Measurements from ENCODE around the gene APOBEC3C.

- TF ChIP-seq CTCF (IDR thresholded peaks at IDR 0.05) (peak in 2 of 12 donors; percentile 6 to 12), POLR2A (IDR thresholded peaks at IDR 0.05) (peak in 1 of 2 donors; percentile 55)
These were observed 26.7 kb downstream of the APOBEC3C start, which contains the start of gene APOBEC3F for GRCh38 chr22:39040538-39041296.

All from heart left ventricle (tissue), 13 donors.